ENCODE results near the gene HDAC6. TPM values are rescaled to one million over a fixed set of nuclear protein-coding genes. Genes with fewer than 3 reads are reported as not detected.
"Not testable (repeated sequence)": the region's sequence is repeated elsewhere in the genome, so short reads cannot be mapped to it uniquely, and the experiment has no call there.

HDAC6 gene
- total RNA-seq, 1 donor: 33.7 TPM

- no peak for TF ChIP-seq CTCF (IDR thresholded peaks at IDR 0.05; ENCODE audit: insufficient read depth, low read length)
- no peak for DNase-seq (ENCODE audit: low read depth)
- H3K4me3 ChIP-seq (ENCODE audit: low read depth, low read length): no peak overlapping the region
These were observed 47.0 kb downstream of the HDAC6 start for GRCh38 chrX:48848847-48849246.

GRCh38 chrX:48852857-48853256, 51.0 kb downstream of the HDAC6 start:
- TF ChIP-seq CTCF (IDR thresholded peaks at IDR 0.05; ENCODE audit: insufficient read depth, low read length): no peak
- DNase-seq (ENCODE audit: low read depth): no peak
- H3K4me3 ChIP-seq (ENCODE audit: low read depth, low read length): no peak overlapping the region

- not testable (repeated sequence) for H3K4me3 ChIP-seq (ENCODE audit: low read depth, low read length); DNase-seq (ENCODE audit: low read depth)
These were observed 51.6 kb downstream of the HDAC6 start for GRCh38 chrX:48853494-48853893.

- not testable (repeated sequence) for H3K4me3 ChIP-seq (ENCODE audit: low read depth, low read length); DNase-seq (ENCODE audit: low read depth)
These were observed 52.4 kb downstream of the HDAC6 start for GRCh38 chrX:48854121-48854804.

GRCh38 chrX:48854898-48855297, 53.0 kb downstream of the HDAC6 start:
- DNase-seq (ENCODE audit: low read depth): peak; percentile 5
- no peak overlapping the region for H3K4me3 ChIP-seq (ENCODE audit: low read depth, low read length)
- TF ChIP-seq CTCF (IDR thresholded peaks at IDR 0.05; ENCODE audit: insufficient read depth, low read length): peak; percentile 39

- H3K4me3 ChIP-seq (ENCODE audit: low read depth, low read length): no peak overlapping the region
- DNase-seq (ENCODE audit: low read depth): peak; percentile 72
- no peak for TF ChIP-seq CTCF (IDR thresholded peaks at IDR 0.05; ENCODE audit: insufficient read depth, low read length)
These were observed 62.3 kb downstream of the HDAC6 start for GRCh38 chrX:48864210-48864609.

GRCh38 chrX:48872017-48872416, 70.2 kb downstream of the HDAC6 start:
- DNase-seq (ENCODE audit: low read depth); H3K4me3 ChIP-seq (ENCODE audit: low read depth, low read length): not testable (repeated sequence)

Small RNA genes lying within 50 kb of the gene (small RNA-seq; reads per million reads assigned to genes)
- gene RNU6-29P: not detected

Other genes with a start within 250 kb of the HDAC6 start
- 125 and 463 TPM in 2 replicates for gene RBM3, start 227.6 kb upstream of the HDAC6 start, total RNA-seq (ENCODE audit: low replicate concordance)
- 41.2 and 72.7 TPM in 2 replicates for gene WDR13, start 204.6 kb upstream of the HDAC6 start, total RNA-seq (ENCODE audit: low replicate concordance)
- gene WAS, start 118.3 kb upstream of the HDAC6 start, total RNA-seq (ENCODE audit: low replicate concordance): 0.09 TPM in 1 of 2 replicates, not detected in the other
- 5.1 and 8.5 TPM in 2 replicates for gene SUV39H1, start 105.3 kb upstream of the HDAC6 start, total RNA-seq (ENCODE audit: low replicate concordance)
- gene GLOD5, start 40.3 kb upstream of the HDAC6 start, total RNA-seq (ENCODE audit: low replicate concordance): not detected in 2 replicates
- gene GATA1, start 15.5 kb upstream of the HDAC6 start, total RNA-seq (ENCODE audit: low replicate concordance): not detected in 2 replicates
- not detected in 2 replicates for gene ERAS, start 24.4 kb downstream of the HDAC6 start, total RNA-seq (ENCODE audit: low replicate concordance)
- gene PCSK1N, start 33.5 kb downstream of the HDAC6 start, total RNA-seq (ENCODE audit: low replicate concordance): not detected in 2 replicates
- gene TIMM17B, start 95.7 kb downstream of the HDAC6 start, total RNA-seq (ENCODE audit: low replicate concordance): 7.0 and 19.4 TPM in 2 replicates
- gene PQBP1, start 95.9 kb downstream of the HDAC6 start, total RNA-seq (ENCODE audit: low replicate concordance): 35.4 and 65.5 TPM in 2 replicates
- gene SLC35A2, start 109.6 kb downstream of the HDAC6 start, total RNA-seq (ENCODE audit: low replicate concordance): 5.6 and 12.2 TPM in 2 replicates
- 2.1 and 5.0 TPM in 2 replicates for gene PIM2, start 117.0 kb downstream of the HDAC6 start, total RNA-seq (ENCODE audit: low replicate concordance)
- 15.5 and 26.0 TPM in 2 replicates for gene OTUD5, start 155.5 kb downstream of the HDAC6 start, total RNA-seq (ENCODE audit: low replicate concordance)
- gene KCND1, start 169.8 kb downstream of the HDAC6 start, total RNA-seq (ENCODE audit: low replicate concordance): 0.81 and 1.4 TPM in 2 replicates
- 11.9 and 15.7 TPM in 2 replicates for gene GRIPAP1, start 200.2 kb downstream of the HDAC6 start, total RNA-seq (ENCODE audit: low replicate concordance)
- 18.9 and 50.5 TPM in 2 replicates for gene TFE3, start 241.3 kb downstream of the HDAC6 start, total RNA-seq (ENCODE audit: low replicate concordance)

Measured in fibroblast of the aortic adventitia (primary cell).